DOHH2 (cell line): Measurements from ENCODE around the gene GCSAM.

Experiments
- CTCF ChIP-seq: fragments of 200-600 bp; sonication (generic); IDR thresholded peaks from one replicate; pipeline ENCODE4 v1.5.1; 2014; ENCODE audit warnings: antibody characterized with exemption, mild to moderate bottlenecking, low read depth, low read length; ENCODE audit not compliant: poor library complexity, severe bottlenecking
- EZH2phosphoT487 ChIP-seq: fragments of 200-600 bp; sonication (generic); IDR thresholded peaks from 2 replicates; pipeline ENCODE4 v1.6.1; 2017; ENCODE audit warnings: borderline replicate concordance, mild to moderate bottlenecking, antibody characterized with exemption, low read length, moderate library complexity, mixed read lengths

- no peak for TF ChIP-seq CTCF
- no peak for TF ChIP-seq EZH2phosphoT487
Observed at GRCh38 chr3:112127522-112128494, 5.2 kb downstream of the GCSAM start.
